ENCODE results near the gene UEVLD. TPM values are rescaled to one million over a fixed set of nuclear protein-coding genes. Genes with fewer than 3 reads are reported as not detected.
A peak's percentile ranks its signal among the peaks of the same experiment; 100 is the strongest.

UEVLD gene
- total and polyA plus RNA-seq, 9 of the 15 experiments (the other 6 are each of a cell fraction or from before 2014, with no cell fraction given) = 4.7 to 12.6 (median 7.4) TPM

GRCh38 chr11:18634140-18635032 is 45.9 kb upstream of the UEVLD start, which contains the start of gene SPTY2D1 (continued):
- TF ChIP-seq ASH1L (IDR thresholded peaks at IDR 0.05; ENCODE audit: borderline replicate concordance, low read depth, partially characterized antibody) (peak; percentile 27), LCOR (CRISPR knock-in tag; IDR thresholded peaks at IDR 0.05) (peak; percentile 29), MLLT1 (IDR thresholded peaks at IDR 0.05) (peak in 1 of 2 experiments; percentile 51; a peak in 1 of 4 replicates), ETS1 (conservative IDR thresholded peaks at IDR 0.05; ENCODE audit: control insufficient read depth, low read depth, low read length) (peak; percentile 93), SMARCC2 (IDR thresholded peaks at IDR 0.05; ENCODE audit: low read depth) (peak; percentile 34; the same call in 1 of the 2 replicates), CSDE1 (IDR thresholded peaks at IDR 0.05) (peak in 1 of 2 experiments; percentile 65; a peak in 1 of 4 replicates), RREB1 (CRISPR knock-in tag; IDR thresholded peaks at IDR 0.05) (0 out of 2 replicates have a peak, but pooled peaks have one; percentile 59), ZNF398 (CRISPR knock-in tag; IDR thresholded peaks at IDR 0.05) (no peak), CREB3L1 (IDR thresholded peaks at IDR 0.05; ENCODE audit: borderline replicate concordance, low read depth) (peak; percentile 97), ZBTB43 (CRISPR knock-in tag; IDR thresholded peaks at IDR 0.05) (no peak), HMGN3 (IDR thresholded peaks at IDR 0.05; ENCODE audit: borderline replicate concordance, extremely low read depth, insufficient read length, low read depth, low read length) (peak; percentile 70)
